HG02852 (cell line): ENCODE measurements around the gene ST6GALNAC4.
A peak's percentile ranks its signal among the peaks of the same experiment; 100 is the strongest.

Experiments
- ATAC-seq: cut with Tn5 transposase; IDR thresholded peaks from one replicate; pipeline ENCODE4 v1.9.1; 2021; ENCODE audit warnings: mild to moderate bottlenecking, moderate library complexity; ENCODE audit not compliant: unreplicated experiment

ST6GALNAC4 gene

GRCh38 chr9:127916720-127917581, at the start of gene ST6GALNAC4:
ST6GALNAC4 (minus strand) TSS chr9:127917041; CDS start chr9:127916419, 622 bp downstream.
- peak; percentile 70 for ATAC-seq

DNA sequence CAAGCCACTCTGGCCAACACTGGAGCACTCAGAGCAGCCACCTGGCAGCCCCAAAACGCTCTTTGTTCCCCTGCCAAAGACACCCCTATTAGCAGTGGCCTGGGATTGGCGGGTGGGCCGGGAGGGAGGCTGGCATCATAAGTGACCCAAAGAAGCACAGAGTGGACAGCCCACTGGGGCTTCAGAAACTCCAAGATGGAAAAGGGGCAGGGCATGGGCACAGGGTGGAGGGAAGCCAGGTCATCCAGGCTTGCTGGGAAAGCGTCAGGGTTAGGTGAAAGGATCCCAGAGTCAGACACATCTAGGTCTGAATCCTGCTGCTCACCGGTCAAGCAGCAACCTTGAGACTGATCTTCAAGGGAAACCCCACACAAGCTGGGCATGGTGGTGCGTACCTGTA, 49.1 kb upstream of the ST6GALNAC4 start:
- ATAC-seq = no peak

GRCh38 chr9:127963359-127964064, 46.7 kb upstream of the ST6GALNAC4 start:
- ATAC-seq = no peak

- ATAC-seq = no peak
Observed at GRCh38 chr9:127963041-127963358, 46.2 kb upstream of the ST6GALNAC4 start.

DNA sequence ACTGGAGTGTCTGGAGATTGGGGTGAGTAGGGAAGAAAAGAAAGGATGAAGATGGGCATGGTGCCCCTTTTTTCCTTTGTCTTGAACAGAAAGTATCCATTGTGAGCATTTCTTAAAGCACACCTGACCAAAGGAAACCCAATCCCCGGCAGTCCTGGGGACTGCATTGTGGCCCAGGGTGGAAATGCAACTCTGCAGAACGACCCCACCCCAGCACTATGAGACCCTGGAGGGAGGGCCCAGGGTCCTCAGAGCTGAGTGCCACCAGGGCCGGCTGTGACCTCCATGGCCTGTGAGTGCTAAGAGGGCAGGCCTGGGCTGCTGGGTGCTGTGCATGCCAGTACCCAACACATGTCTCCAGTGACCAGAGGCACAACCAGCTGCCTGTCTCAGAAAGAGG, 45.4 kb upstream of the ST6GALNAC4 start:
- ATAC-seq = no peak

DNA sequence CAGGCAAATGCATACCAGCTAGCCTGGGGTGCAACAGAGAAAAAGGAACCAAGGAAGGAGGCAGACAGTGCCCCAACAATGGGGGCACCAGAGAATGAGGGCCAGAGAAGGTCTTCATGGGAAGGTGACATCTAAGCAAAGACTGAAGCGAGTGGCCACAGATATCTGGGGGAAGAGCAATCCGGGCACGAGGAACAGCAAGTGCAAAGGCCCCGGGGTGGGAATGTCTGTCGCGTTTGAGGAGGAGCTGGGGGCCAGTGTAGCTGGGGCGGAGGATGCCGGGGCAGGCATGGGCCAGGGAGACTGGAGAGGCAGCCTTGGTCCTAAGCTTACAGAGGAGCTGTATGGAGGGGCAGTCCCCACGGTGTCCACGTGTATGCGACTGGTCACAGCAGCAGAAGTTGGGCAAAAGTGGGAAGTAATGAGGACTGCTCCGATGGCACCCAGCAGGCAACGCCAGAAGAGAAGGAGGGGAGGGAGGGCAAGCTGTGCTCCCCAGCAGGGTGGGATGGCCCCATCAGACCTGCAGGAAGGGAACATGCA, 44.8 kb upstream of the ST6GALNAC4 start:
- no peak for ATAC-seq

DNA sequence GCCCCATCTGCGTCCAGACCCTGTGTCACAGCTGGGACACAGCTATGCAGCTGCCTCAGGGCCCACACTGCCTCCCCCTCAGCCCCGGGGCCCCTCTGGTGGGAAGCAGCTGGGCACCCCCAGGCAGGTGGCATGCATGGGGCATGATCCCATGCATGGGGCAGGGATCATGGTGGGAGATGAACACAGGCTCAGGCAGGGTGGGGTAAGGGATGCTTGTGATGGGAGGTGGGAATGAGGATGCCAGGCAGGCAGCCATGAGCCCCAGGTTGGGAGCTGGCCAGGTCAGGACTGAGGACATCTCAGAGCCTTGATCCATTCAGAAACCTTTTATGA, 44.3 kb upstream of the ST6GALNAC4 start:
- ATAC-seq = no peak

DNA sequence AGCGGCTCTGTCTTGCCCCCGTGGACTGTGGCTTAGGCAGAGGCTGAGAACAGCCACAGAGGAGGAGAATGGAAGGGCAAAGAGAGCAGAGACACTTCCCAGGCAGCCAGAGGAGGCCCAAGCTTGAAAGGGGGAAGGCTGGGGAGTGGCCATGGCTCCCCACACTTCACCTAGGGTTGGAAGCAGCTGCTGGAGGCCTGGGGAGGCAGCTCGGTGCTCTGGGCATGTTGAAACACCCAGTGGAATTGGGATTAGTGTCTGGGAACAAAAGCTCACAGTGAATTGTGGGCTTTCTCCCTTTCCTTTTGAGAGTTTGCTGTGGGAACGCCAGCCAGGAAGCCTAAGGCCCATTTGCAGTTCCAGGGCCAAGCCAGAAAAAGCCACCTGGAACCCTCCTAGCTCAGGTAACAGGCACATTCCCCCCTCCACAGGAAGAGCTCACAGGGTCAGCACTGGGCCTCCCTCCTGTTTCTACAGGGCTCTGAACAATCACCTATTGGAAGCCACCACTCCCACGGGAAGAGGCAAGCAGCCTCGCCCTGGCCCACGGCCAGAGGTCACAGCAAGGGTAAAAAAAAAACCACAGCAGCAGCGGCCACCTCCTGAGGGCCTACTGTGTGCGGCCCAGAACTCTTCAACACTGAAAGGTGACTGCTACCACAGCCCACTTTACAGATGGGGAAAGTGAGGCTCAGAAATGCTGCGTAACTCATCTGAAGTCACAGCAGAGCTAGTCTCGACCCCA, 43.7 kb upstream of the ST6GALNAC4 start:
- no peak for ATAC-seq

DNA sequence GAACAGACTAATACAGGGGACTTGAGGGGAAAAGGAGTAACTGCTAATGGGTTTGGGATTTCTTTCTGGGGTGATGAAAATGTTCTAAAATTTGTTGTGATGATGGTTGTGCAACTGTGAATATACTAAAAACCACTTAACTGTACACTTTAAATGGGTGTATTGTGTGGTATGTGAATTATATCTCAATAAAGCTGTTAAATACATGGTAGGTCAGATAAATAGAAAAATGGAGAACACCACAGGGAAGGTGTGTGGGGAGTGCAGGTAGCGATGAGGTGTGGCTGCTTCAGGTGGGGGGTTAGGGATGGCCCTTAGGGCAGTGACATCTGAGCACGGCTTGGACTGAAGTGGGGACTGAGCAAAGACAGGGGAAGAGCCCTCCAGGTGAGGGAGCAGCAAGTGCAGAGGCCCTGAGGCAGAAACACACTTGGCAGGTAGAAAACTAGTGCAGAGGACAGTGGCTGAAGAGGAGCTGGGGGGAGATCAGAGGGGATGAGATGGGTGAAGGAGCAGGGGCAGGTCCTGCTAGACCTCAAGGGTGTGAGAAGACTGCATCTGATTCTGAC, 43.1 kb upstream of the ST6GALNAC4 start:
- ATAC-seq = no peak

- ATAC-seq = no peak
Observed at GRCh38 chr9:127959398-127959797, 42.6 kb upstream of the ST6GALNAC4 start.

DNA sequence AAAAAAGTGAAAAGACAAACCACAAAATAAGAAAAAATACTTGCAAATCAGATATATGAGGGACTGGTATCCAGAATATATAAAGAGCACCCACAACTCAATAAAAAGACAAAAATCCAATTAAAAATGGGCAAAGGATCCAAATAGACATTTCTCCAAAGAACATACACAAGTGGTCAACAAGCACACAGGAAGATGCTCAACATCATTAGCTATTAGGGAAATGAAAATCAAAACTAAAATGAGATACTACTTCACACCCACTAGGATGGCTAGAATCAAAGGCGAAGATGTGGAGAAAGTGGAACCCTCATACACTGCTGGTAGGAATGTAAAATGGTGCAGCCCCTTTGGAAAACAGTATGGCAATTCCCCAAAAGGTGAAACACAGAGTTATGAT, 41.9 kb upstream of the ST6GALNAC4 start:
- ATAC-seq = no peak

DNA sequence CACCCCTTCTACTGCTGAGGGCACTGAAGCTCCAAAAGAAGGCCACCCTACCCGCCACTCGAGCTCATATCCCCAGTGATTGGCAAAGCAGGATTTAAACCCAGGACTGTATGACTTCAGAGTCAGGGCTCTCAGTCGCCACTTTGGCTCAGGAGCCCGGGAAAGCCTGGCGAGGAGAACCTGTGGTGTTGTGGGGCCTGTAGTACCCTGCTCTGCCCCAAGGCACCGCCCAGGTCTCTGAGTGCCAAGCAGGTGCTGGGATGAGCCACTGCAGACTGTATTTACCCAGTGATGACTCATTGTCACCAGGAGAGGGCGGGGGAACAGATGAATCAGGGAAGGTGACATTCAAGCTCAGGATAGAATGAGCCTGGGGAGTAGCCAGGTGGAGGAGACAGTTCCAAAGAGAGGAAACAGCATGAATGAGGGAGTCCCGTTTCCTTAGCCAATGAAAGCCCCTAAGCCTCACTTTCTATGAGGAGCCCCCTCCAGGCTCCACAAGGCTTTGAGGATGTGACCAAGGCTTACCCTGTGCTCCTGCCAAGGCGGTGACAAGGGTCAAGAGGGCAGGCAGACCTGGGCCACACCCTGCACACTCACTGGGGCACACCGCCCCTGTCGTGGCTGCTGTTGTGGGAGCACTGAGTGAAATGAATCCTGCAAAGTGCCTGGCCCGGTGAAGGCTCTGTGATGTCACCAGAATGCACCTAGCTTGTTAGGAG, 38.6 kb upstream of the ST6GALNAC4 start:
- ATAC-seq = no peak

DNA sequence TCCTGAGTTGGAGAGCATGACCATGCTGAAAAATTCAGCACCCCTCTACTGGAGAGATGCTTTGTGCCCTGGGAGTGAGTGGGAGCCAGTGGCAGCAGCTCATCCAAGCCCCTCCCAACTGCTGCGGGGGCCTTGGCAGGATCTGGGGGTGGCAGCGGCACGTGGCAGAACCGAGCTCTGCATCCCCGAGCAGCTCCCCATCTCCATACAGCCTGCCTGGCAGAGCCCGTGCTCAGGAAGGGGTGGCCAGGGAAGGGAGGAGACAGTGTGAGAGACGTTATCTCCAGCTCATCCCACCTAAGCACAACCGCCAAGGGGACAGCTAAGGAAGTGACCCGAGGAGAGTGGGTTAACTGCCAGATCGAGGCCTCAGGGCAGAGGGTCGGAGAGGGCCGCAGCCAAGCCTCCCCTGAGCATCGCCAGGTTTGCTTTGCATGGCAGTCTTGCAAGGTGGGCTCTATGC, 38.0 kb upstream of the ST6GALNAC4 start:
- ATAC-seq = no peak

GRCh38 chr9:127953768-127954505, 37.1 kb upstream of the ST6GALNAC4 start:
- no peak for ATAC-seq

DNA sequence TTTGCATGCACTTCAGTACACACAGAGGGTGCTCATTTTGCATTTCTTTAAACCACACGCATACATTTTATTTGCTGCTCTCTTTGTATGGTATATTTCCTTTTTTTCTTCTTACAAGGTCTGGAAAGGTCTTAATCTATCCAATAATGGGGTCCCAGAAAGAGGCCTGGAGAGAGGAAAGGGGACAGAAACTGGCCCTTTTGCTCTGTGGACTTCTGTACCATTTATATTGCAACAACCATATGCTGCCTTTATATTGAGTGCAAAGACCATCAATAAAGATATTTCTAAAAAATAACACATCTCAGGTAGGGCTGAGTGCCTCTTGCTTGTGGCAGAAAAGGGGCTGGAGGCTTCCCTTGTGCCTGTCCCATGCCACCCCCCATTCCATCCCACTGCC, 36.3 kb upstream of the ST6GALNAC4 start:
- no peak for ATAC-seq

- ATAC-seq = no peak
Observed at GRCh38 chr9:127950513-127951289, 33.9 kb upstream of the ST6GALNAC4 start.

- ATAC-seq = no peak
Observed at GRCh38 chr9:127949827-127950512, 33.1 kb upstream of the ST6GALNAC4 start.
